Right cardiac atrium (tissue), 5 donors: ENCODE results near the gene NCL. TPM values are rescaled to one million over a fixed set of nuclear protein-coding genes. Genes with fewer than 3 reads are reported as not detected.
"Not testable (repeated sequence)": the region's sequence is repeated elsewhere in the genome, so short reads cannot be mapped to it uniquely, and the experiment has no call there.

Experiments
- ATAC-seq, 2 donors: fragments of 200-7000 bp; cut with Tn5 transposase; one replicate each; pipeline versions ENCODE4 v1.8.0 to v1.9.1; 2020; ENCODE audit warnings: moderate library complexity in 2 of 2, mild to moderate bottlenecking in 1 of 2
- DNase-seq, 3 donors: peaks; one replicate each; pipeline ENCODE4 v3.0.0-alpha.2; 2020
- H3K27ac ChIP-seq: one replicate; pipeline ENCODE4 v1.5.1; 2013; ENCODE audit warnings: mild to moderate bottlenecking, low read length, control low read depth, moderate library complexity
- H3K27me3 ChIP-seq: one replicate; pipeline ENCODE4 v1.6.1; 2013; ENCODE audit not compliant: control insufficient read depth, insufficient read depth
- H3K4me1 ChIP-seq: one replicate; pipeline ENCODE4 v1.6.1; 2013; ENCODE audit warnings: low read length; ENCODE audit not compliant: control insufficient read depth, insufficient read depth
- H3K4me3 ChIP-seq: one replicate; pipeline ENCODE4 v1.5.1; 2013; ENCODE audit warnings: low read length, control low read depth
- H3K9me3 ChIP-seq: one replicate; pipeline ENCODE4 v1.6.1; 2013; ENCODE audit warnings: low read length; ENCODE audit not compliant: control insufficient read depth
- WGBS: extraction: QIAGEN DNeasy Blood & Tissue Kit; methylation state at CpG from one replicate; pipeline ENCODE4 v1.1.7; 2013; 5-methylcytosine and 5-hydroxymethylcytosine counted together
- intact Hi-C, 4 donors: fragments of 100-400 bp; cut with DNase I; formaldehyde crosslinking; loops; one replicate each; pipeline versions ENCODE4 v1.11.0 to v1.14.0; 2022 to 2023
- polyA plus RNA-seq: library from polyadenylated mRNA; stranded (reverse); fragments of 200-250 nt; gene quantifications from one replicate; pipeline ENCODE4 v1.2.3, GENCODE V29; 2013
- total RNA-seq, 4 donors: library from RNA; stranded (reverse); fragmentation: NEBNext Ultra II Directional; extraction: Animal tissue kit (Norgen Biotek cat#: 25700); gene quantifications; one replicate each; pipeline ENCODE4 v1.2.1, GENCODE V29; 2021
- donor health status: healthy with polysubstance abuse.
- donor health status: DM: no; HTN: yes; CAD: no.
- donor health status: DM: no; HTN: no; CAD: no.
- donor health status: DM: no; HTN: yes; CAD: no; lungs with severe emphysema.
- donor health status: DM: yes; HTN: yes; CAD: no.

NCL gene
- total and polyA plus RNA-seq, 5 donors: 122 to 327 (median 253) TPM

DNA sequence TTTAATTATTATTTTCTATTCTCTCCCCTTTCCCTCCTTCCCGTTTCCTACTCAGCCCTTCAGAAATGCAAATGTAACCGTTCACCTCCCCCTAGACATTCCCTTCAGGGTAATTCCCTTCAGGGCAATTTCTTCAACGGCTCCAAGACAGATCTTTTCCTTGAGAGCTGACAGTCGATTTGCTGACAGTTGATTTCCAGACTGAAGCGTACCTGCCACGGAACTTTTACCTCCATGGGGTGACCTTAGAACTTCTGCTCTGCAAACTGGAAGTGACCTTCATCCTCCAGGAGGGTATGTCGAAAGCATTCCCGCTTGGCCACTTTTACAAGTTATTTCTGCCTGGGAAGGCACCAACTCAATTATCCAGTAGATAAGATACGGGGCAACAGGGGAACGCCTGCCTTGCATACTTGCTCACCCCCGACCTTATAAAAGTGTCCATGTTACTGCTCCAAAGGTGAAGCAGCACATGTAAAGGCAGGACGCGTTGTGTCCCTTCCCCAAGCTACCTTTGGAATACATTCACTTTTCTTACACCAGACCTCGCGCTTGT, 50.3 kb downstream of the NCL start:
- Histone ChIP-seq H3K4me1 (no peaks in the 10 kb centered on the region), H3K4me3 (no peak overlapping the region), H3K9me3 (no peaks in the 10 kb centered on the region), H3K27me3 (no peaks in the 10 kb centered on the region), H3K27ac (no peak overlapping the region)
- 52% methylated on average over 15 of the region's 15 CpGs for WGBS
- ATAC-seq: no peak
- DNase-seq: no peak
- intact Hi-C loops: loop anchor here (5.0 to 10.0 kb wide), 3 partner anchors 117 to 309 kb away; no protein-coding TSS in a partner anchor

DNA sequence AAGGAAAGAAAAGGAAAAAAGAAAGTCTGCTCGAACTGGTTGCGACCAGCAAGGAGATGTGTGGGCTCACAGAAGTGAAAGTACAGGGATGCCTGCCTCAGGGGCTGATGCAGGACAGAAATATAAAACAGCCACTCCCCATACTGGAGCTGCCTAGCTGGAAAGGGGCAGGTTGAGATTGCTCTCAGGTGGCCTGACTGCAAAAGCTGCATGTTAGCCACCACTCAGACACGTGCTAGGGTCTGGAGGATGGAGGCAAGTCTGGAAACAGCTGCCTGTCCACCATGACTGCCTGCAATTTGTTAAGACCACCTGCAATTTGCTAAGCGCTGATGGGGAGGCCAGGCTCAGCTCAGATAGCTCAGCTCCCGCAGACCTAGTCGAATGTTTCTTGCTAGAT, 50.8 kb downstream of the NCL start:
- no peak overlapping the region for H3K27ac ChIP-seq
- H3K4me3 ChIP-seq: no peak overlapping the region
- intact Hi-C loops: loop anchor here (5.0 to 10.0 kb wide), 3 partner anchors 116 to 309 kb away; no protein-coding TSS in a partner anchor
- WGBS: 86% methylated on average over 6 of the region's 6 CpGs
- no peaks in the 10 kb centered on the region for H3K4me1 ChIP-seq
- ATAC-seq (no peak), DNase-seq (no peak)
- H3K9me3 ChIP-seq: no peaks in the 10 kb centered on the region
- H3K27me3 ChIP-seq: no peaks in the 10 kb centered on the region

DNA sequence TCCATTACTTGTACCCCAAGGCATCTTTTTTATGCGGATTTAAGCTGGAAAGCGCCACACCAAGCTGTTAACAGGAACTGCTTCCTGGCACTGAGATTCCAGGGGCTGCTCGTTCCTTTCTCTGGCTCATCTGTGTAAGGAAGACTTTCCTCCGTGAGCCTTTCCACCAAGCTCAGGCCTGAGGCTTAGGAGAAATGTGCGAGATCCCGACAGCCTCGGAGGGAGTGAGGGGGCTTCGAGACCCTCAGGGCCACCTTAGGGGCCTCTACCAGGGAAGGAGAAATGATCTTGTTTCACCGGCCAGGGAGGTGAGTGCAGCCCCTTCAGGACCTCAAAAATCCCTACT, 51.7 kb downstream of the NCL start:
- Histone ChIP-seq H3K4me1 (no peaks in the 10 kb centered on the region), H3K4me3 (peak overlapping the region; percentile 51), H3K9me3 (no peaks in the 10 kb centered on the region), H3K27ac (no peak overlapping the region), H3K27me3 (no peaks in the 10 kb centered on the region)
- ATAC-seq (peak; percentile 8 to 14), DNase-seq (no peak)
- WGBS: 38% methylated on average over 9 of the region's 9 CpGs
- intact Hi-C loops: loop anchor here (5.0 to 10.0 kb wide), 3 partner anchors 115 to 308 kb away; no protein-coding TSS in a partner anchor

DNA sequence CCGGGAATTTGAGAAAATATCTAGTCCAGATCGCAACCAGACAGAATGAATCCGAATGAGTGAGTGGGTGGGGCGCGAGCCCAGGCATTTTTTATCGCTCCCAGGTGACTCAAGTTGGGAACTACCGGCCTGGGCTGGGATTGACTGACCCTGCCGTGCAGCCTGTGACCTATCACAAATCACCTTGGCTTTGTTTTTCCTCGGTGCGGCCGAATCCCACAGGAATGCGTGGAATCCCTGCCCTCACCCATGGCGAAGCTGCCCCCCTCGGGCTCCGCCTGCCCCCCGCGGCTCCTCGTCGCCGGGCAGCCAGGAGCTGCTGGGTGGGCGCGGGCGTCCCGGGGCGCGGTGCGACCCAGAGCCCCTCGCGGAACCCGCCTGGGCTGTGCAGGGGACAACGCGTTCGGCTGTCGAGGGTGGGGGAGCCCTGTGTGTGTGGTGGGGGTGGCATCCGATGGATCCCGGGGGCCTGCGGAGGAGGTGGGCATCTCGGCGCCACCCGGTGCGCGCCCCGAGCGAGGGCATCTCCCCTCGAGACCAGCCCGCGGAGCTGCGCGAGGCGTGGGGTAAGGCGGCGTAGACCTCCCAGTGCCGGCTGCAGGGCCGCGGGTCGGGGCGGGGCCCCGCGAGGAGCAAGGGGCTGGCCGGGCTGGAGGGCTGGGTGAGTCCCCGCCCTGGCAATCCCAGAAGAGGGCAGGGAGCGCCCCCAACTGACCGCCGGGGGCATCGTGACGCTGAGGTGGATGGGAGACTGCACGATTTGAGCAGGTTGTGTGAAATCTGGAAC, 52.3 kb downstream of the NCL start:
- H3K27ac ChIP-seq: no peak overlapping the region
- 4% methylated on average over 66 of the region's 67 CpGs for WGBS
- ATAC-seq (peak; percentile 99), DNase-seq (peak; percentile 88 to 94 (median 94))
- H3K4me3 ChIP-seq: peak overlapping the region; percentile 51
- intact Hi-C loops: loop anchor here (5.0 to 10.0 kb wide), 3 partner anchors 115 to 307 kb away; no protein-coding TSS in a partner anchor
- H3K4me1 ChIP-seq: no peaks in the 10 kb centered on the region
- no peaks in the 10 kb centered on the region for H3K9me3 ChIP-seq
- H3K27me3 ChIP-seq: no peaks in the 10 kb centered on the region

DNA sequence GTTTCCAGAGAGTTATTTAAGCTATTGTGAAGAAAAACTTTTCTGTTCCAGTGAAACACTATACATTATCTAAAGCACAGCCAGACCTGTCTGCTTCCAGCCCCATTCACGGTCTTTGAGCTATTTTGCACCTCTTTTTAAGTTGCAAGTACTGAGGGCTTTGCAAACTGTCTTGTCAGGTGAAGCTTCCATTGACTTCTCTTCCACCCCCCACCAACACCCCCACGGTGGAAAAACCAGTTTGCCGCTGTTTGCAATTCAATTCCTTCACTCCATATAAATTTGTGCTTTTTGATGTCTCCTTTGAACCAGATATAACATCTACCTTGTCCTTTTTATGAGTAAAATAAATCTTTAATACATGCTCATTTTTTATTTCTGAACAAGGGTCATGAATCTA, 53.0 kb downstream of the NCL start:
- intact Hi-C loops: loop anchor here (5.0 to 10.0 kb wide), 3 partner anchors 114 to 306 kb away; no protein-coding TSS in a partner anchor
- Histone ChIP-seq H3K27me3 (no peaks in the 10 kb centered on the region), H3K27ac (no peak overlapping the region), H3K4me1 (no peaks in the 10 kb centered on the region), H3K9me3 (no peaks in the 10 kb centered on the region), H3K4me3 (no peak overlapping the region)
- DNase-seq: no peak
- WGBS: 69% methylated on average over 3 of the region's 3 CpGs
- no peak for ATAC-seq

DNA sequence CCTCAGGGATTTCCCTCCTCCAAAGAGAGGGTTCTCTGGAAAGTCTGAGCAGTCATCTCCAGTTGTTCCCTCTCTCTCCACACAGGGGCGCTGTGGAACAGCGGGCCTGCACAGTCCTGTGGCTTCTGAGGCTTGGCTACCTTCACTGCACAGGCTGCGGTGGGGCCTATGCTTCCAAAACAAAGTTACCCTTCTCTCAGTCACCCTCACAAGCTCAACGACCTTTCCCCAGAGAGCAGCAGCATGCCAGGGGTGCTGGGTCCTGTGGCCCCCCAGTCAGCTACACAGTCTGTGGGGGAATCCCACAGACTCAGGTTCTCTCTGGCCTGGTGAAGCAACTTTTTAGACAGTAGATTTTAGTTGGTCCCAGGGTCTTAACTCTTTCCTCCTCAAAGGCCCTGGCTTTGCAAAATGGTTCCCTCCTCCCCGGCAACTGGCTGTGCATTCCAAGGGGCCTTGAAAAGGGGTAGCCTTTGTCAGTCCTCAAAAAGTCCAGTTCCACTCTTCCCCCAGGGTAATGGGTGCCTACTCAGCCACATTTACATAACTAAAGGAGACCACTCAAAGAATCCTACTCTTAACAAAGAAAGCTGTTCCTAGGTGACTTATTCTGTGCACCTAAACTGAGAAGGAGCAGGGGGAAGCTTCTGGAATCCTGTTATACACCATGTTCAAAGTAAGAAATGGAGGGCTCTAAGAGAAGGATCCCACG, 53.8 kb downstream of the NCL start:
- Histone ChIP-seq H3K4me1 (no peaks in the 10 kb centered on the region), H3K27ac (no peak overlapping the region), H3K4me3 (no peak overlapping the region), H3K27me3 (no peaks in the 10 kb centered on the region), H3K9me3 (no peaks in the 10 kb centered on the region)
- no peak for ATAC-seq
- intact Hi-C loops: loop anchor here (5.0 to 10.0 kb wide), 3 partner anchors 113 to 306 kb away; no protein-coding TSS in a partner anchor
- DNase-seq: no peak
- WGBS: 81% methylated on average over 6 of the region's 6 CpGs

DNA sequence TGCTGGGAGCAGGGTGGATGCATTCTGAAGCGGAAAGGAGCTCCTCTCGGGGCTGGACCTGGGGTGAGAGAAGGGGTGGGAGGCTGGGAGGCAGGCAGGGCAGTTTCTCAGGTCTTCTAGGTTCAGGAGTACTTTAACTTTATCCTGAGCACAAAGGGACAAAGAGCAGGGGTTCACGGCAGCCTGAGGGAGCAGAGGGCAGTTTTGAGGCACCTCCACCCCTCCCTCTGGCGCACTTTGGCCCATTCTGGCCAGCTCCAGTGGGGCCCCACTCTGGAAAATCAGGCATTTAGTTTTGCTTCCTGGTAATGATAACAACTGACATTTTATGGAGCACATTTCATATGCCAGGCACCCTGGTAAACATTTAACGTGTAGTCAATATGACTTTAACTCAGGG, 54.5 kb downstream of the NCL start:
- Histone ChIP-seq H3K4me1 (no peaks in the 10 kb centered on the region), H3K27ac (no peak overlapping the region), H3K9me3 (no peaks in the 10 kb centered on the region), H3K4me3 (no peak overlapping the region), H3K27me3 (no peaks in the 10 kb centered on the region)
- WGBS: 97% methylated on average over 5 of the region's 5 CpGs
- ATAC-seq (no peak), DNase-seq (no peak)
- intact Hi-C loops: loop anchor here (5.0 to 10.0 kb wide), 3 partner anchors 112 to 305 kb away; no protein-coding TSS in a partner anchor

DNA sequence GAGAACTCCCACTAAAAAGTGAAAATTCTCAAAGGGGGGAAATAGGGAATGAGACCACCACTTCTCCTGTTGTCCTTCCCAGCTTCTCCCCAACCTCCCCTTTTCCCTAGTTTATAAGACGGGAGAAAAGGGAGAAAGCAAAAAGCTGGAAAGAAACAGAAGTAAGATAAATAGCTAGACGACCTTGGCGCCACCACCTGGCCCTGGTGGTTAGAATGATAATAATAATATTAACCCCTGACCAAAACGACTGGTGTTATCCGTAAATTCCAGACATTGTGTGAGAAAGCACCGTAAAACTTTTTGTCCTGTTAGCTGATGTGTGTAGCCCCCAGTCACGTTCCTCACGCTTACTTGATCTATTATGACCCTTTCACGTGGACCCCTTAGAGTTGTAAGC, 56.0 kb downstream of the NCL start:
- intact Hi-C loops, ATAC-seq: not testable (repeated sequence)
- 83% methylated on average over 9 of the region's 9 CpGs for WGBS

DNA sequence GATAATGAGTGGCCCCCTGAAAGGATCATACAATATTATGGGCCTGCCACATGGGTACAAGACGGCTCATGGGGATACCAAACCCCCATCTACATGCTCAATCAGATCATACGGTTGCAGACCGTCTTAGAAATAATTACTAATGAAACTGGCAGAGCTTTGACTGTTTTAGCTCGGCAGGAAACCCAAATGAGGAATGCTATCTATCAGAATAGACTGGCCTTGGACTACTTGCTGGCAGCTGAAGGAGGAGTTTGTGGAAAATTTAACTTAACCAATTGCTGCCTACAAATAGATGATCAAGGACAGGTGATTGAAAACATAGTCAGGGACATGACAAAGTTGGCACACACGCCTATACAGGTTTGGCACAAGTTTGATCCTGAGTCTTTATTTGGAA, 56.6 kb downstream of the NCL start:
- H3K27ac ChIP-seq, intact Hi-C loops, H3K9me3 ChIP-seq, H3K27me3 ChIP-seq, H3K4me1 ChIP-seq, ATAC-seq, DNase-seq, H3K4me3 ChIP-seq: not testable (repeated sequence)
- WGBS: 59% methylated on average over 5 of the region's 5 CpGs

More for the DNA sequence above, 56.0 kb downstream of the NCL start:
- H3K4me1 ChIP-seq, H3K27me3 ChIP-seq, H3K27ac ChIP-seq, H3K9me3 ChIP-seq, H3K4me3 ChIP-seq, DNase-seq: not testable (repeated sequence)

DNA sequence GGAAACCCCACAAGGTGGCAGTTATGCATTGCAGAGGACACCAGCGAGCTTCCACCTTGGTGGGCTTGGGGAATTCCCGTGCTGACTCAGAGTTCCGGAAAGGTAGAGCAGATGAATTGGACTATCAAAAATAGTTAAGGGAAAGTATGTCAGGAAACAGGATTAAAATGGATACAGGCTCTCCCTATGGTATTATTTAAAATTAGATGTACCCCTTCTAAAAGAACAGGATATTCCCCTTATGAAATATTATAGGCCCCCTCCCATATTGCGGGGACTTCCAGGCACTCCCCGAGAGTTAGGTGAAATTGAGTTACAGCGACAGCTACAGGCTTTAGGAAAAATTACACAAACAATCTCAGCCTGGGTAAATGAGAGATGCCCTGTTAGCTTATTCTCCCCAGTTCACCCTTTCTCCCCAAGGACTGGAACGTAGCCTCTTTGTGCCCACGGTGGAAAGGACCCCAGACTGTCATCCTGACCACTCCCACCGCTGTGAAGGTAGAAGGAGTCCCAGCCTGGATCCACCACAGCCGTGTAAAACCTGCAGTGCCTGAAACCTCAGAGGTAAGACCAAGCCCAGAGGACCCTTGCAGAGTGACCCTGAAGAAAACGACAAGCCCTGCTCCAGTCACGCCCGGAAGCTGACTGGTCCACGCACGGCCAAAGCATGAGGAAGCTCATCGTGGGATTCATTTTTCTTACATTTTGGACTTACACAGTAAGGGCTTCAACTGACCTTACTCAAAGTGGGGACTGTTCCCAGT, 58.5 kb downstream of the NCL start:
- ATAC-seq, intact Hi-C loops, H3K4me3 ChIP-seq, DNase-seq, H3K27ac ChIP-seq, H3K27me3 ChIP-seq, H3K9me3 ChIP-seq, H3K4me1 ChIP-seq: not testable (repeated sequence)
- whole genome bisulfite sequencing: 30% methylated on average over 16 of the region's 16 CpGs
